GM23248 (cell line): ENCODE measurements around the gene RNASET2. TPM values are rescaled to one million over a fixed set of nuclear protein-coding genes. Genes with fewer than 3 reads are reported as not detected.

Experiments used
- DNase-seq: peaks from one replicate; pipeline ENCODE4 v3.0.0-alpha.2; 2015
- H2AFZ ChIP-seq: fragments of 200-600 bp; sonication (generic); 2 replicates; pipeline ENCODE4 v1.6.1; 2016; ENCODE audit warnings: antibody characterized with exemption
- H3F3A ChIP-seq: fragments of 200-600 bp; sonication (generic); 2 replicates; pipeline ENCODE4 v1.6.1; 2016; ENCODE audit warnings: mild to moderate bottlenecking, antibody characterized with exemption, mixed run types; ENCODE audit not compliant: insufficient read depth
- H3K27ac ChIP-seq: fragments of 200-600 bp; sonication (generic); 2 replicates; pipeline ENCODE4 v1.5.1; 2016; ENCODE audit warnings: mild to moderate bottlenecking
- H3K27me3 ChIP-seq: fragments of 200-600 bp; sonication (generic); replicated peaks from 2 replicates; pipeline ENCODE4 v1.6.1; 2016; ENCODE audit warnings: mild to moderate bottlenecking; ENCODE audit not compliant: insufficient read depth
- H3K36me3 ChIP-seq: fragments of 200-600 bp; sonication (generic); 2 replicates; pipeline ENCODE4 v1.6.1; 2016; ENCODE audit warnings: low read depth, mild to moderate bottlenecking
- H3K4me1 ChIP-seq: fragments of 200-600 bp; sonication (generic); 2 replicates; pipeline ENCODE4 v1.6.1; 2016; ENCODE audit warnings: mild to moderate bottlenecking; ENCODE audit not compliant: insufficient read depth
- H3K4me2 ChIP-seq: fragments of 200-600 bp; sonication (generic); one replicate; pipeline ENCODE4 v1.6.1; 2016; ENCODE audit warnings: mild to moderate bottlenecking; ENCODE audit not compliant: unreplicated experiment
- H3K4me3 ChIP-seq: fragments of 200-600 bp; sonication (generic); 2 replicates; pipeline ENCODE4 v1.5.1; 2016; ENCODE audit warnings: mild to moderate bottlenecking
- H3K79me2 ChIP-seq: fragments of 200-600 bp; sonication (generic); 2 replicates; pipeline ENCODE4 v1.6.1; 2016; ENCODE audit warnings: mild to moderate bottlenecking; ENCODE audit not compliant: insufficient read depth
- H3K9ac ChIP-seq: fragments of 200-600 bp; sonication (generic); 2 replicates; pipeline ENCODE4 v1.6.1; 2016; ENCODE audit warnings: mild to moderate bottlenecking
- H3K9me2 ChIP-seq: fragments of 200-600 bp; sonication (generic); 2 replicates; pipeline ENCODE4 v1.6.1; 2016; ENCODE audit warnings: mixed run types, mild to moderate bottlenecking, moderate library complexity; ENCODE audit not compliant: insufficient read depth
- H3K9me3 ChIP-seq: fragments of 200-600 bp; sonication (generic); one replicate; pipeline ENCODE4 v1.6.1; 2017; ENCODE audit warnings: low read depth
- H4K20me1 ChIP-seq: fragments of 200-600 bp; sonication (generic); 2 replicates; pipeline ENCODE4 v1.6.0; 2016; ENCODE audit not compliant: insufficient read depth
- EZH2 ChIP-seq: fragments of 200-600 bp; sonication (generic); IDR thresholded peaks from 2 replicates; pipeline ENCODE4 v1.6.1; 2018; ENCODE audit warnings: antibody characterized with exemption, mild to moderate bottlenecking; ENCODE audit not compliant: insufficient read depth, poor library complexity, severe bottlenecking
- EZH2phosphoT487 ChIP-seq: fragments of 200-600 bp; sonication (generic); IDR thresholded peaks from 2 replicates; pipeline ENCODE4 v1.6.1; 2018; ENCODE audit warnings: antibody characterized with exemption, moderate library complexity, mild to moderate bottlenecking, low read depth; ENCODE audit not compliant: insufficient read depth
- WGBS, 2 experiments: methylation state at CpG; one replicate each; pipeline ENCODE4 v1.1.6; 2015 to 2017; ENCODE audit warnings: low lambda C conversion rate in 2 of 2, low coverage in 1 of 2; ENCODE audit errors: missing lambda C conversion rate in 2 of 2; 5-methylcytosine and 5-hydroxymethylcytosine counted together
- in situ Hi-C: fragments of 300-500 bp; cut with MboI; formaldehyde crosslinking; loops from 2 replicates; pipeline ENCODE4 v1.15.0; 2020
- polyA plus RNA-seq: library from polyadenylated mRNA; unstranded; fragments of >200 nt; fragmentation: Nextera tagmentation; extraction: Ambion mirVana; gene quantifications from 2 replicates; pipeline ENCODE4 v1.2.1, GENCODE V29; 2016
- total RNA-seq: library from RNA; depleted of rRNA; stranded (reverse); fragments of >200 nt; shearing (Covaris generic); gene quantifications from 2 replicates; pipeline ENCODE4 v1.2.3, GENCODE V29; 2014

Gene RNASET2
- total and polyA plus RNA-seq, 2 experiments from 2014 or later, result 26.8 to 34.4 TPM

DNA sequence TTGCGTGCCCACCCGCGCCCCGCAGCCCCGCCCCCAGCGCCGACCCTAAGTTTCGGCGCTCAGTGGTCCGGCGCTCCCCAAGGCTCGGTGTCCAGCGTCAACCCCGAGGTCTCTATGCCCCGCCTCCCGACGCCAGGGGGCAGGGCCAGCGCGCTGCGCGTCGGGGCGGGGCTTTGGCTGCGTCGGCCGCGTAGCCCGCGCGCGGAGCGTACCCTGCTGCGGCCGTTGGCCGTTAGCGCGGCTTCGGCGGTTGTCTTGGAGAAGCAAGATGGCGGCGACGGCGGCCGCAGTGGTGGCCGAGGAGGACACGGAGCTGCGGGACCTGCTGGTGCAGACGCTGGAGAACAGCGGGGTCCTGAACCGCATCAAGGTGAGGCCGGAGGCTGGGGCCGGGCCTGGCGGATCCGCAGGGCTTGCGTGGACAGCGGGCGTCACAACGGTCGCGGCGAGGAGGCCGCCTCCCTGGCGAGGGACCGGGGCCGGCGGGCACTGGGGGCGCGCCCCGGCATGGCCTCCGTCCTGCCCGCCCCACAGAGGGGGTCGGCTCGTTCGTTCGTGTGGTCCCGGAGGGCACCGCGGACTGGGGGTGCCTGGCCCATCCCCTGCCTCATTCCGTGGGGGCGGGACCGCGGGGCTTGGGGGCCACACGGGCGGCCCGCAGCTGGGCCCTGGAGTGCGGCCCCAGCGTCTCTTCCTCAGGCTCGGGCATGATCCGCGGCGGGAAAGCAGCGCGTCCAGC is 43.0 kb upstream of the RNASET2 start, which contains the start of gene CEP43:
Gene CEP43 (plus strand): TSS at position 253 of the 739 bp plus-strand sequence. CDS start 16 bp downstream, at position 269.
- 1 to 2% methylated on average over 43 to 89 of the region's 93 CpGs for WGBS, 2 experiments
- H3K4me3 ChIP-seq, result peak within 1 kb of the TSS; percentile 89
- peak within 1 kb of the TSS; percentile 95 for H3K4me2 ChIP-seq
- H3K27me3 ChIP-seq, result no peaks in the 10 kb centered on the region
- H3K4me1 ChIP-seq, result peaks cover 8% of the 10 kb centered on the region; the same call in 1 of the 2 replicates
- H3K9me2 ChIP-seq, result no peaks in the 10 kb centered on the region
- no peaks in the 10 kb centered on the region for H4K20me1 ChIP-seq
- H2AFZ ChIP-seq, result peak within 1 kb of the TSS; percentile 86
- peak within 1 kb of the TSS; percentile 82 for H3K9ac ChIP-seq
- H3K79me2 ChIP-seq, result peaks cover 75% of the 10 kb centered on the region
- 0 out of 2 replicates have a peak, but pooled peaks cover 5% of the 10 kb centered on the region for H3K36me3 ChIP-seq
- H3K9me3 ChIP-seq, result no peaks in the 10 kb centered on the region
- DNase-seq, result peak; percentile 99
- in situ Hi-C loops, result no loop called here
- peak within 1 kb of the TSS; percentile 73 for H3K27ac ChIP-seq
- peaks cover 7% of the 10 kb centered on the region for H3F3A ChIP-seq
- TF ChIP-seq EZH2phosphoT487, result no peak
- no peak for TF ChIP-seq EZH2

- Histone ChIP-seq H3K9ac (peak overlapping the region; percentile 82), H3K79me2 (peaks cover 73% of the 10 kb centered on the region), H3K4me3 (peak overlapping the region; percentile 89), H2AFZ (peak overlapping the region; percentile 81), H4K20me1 (no peaks in the 10 kb centered on the region), H3K27me3 (no peaks in the 10 kb centered on the region), H3K36me3 (0 out of 2 replicates have a peak, but pooled peaks cover 5% of the 10 kb centered on the region), H3F3A (peaks cover 7% of the 10 kb centered on the region), H3K9me3 (no peaks in the 10 kb centered on the region), H3K4me2 (peak overlapping the region; percentile 79), H3K4me1 (peaks cover 8% of the 10 kb centered on the region; the same call in 1 of the 2 replicates), H3K9me2 (no peaks in the 10 kb centered on the region), H3K27ac (peak overlapping the region; percentile 73)
- in situ Hi-C loops, result no loop called here
- WGBS, 2 experiments, result 0 to 2% methylated on average over 43 to 78 of the region's 96 CpGs
- DNase-seq, result peak; percentile 63
- no peak for TF ChIP-seq EZH2phosphoT487
- TF ChIP-seq EZH2, result no peak
Measured at GRCh38 chr6:166998256-166999144, 42.1 kb upstream of the RNASET2 start.

- DNase-seq, result peak; percentile 92
- in situ Hi-C loops, result no loop called here
- Histone ChIP-seq H3K9ac (peak overlapping the region; percentile 82), H3K27me3 (no peaks in the 10 kb centered on the region), H3F3A (peaks cover 7% of the 10 kb centered on the region), H3K36me3 (no peaks in the 10 kb centered on the region), H3K9me3 (no peaks in the 10 kb centered on the region), H4K20me1 (no peaks in the 10 kb centered on the region), H2AFZ (peak overlapping the region; percentile 81), H3K4me3 (peak overlapping the region; percentile 89), H3K4me1 (peaks cover 8% of the 10 kb centered on the region; the same call in 1 of the 2 replicates), H3K9me2 (no peaks in the 10 kb centered on the region), H3K4me2 (peak overlapping the region; percentile 40), H3K27ac (peak overlapping the region; percentile 73), H3K79me2 (peaks cover 72% of the 10 kb centered on the region)
- TF ChIP-seq EZH2phosphoT487, result no peak
- TF ChIP-seq EZH2, result no peak
- WGBS, 2 experiments, result 4 to 13% methylated on average over 15 to 38 of the region's 38 CpGs
Measured at GRCh38 chr6:166997768-166998255, 41.5 kb upstream of the RNASET2 start.

DNA sequence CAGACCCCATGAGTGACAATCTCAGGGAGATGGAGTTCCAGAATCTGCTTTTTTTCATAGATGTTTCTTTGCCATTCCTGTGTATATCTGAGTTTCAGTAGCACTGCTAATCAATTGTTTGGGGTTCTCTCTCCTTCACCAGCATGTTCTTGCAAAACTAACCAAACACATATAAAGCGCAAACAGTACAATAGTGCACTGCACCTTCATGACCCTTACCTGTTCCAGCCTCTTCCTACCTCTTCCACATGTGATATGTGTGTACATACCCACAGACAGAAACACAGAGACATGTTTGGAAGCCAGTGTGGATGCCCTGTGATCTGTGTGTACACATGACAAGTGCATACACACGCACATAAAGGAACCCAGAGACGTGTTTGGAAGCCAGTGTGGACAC is 41.0 kb upstream of the RNASET2 start:
- H3K36me3 ChIP-seq, result no peaks in the 10 kb centered on the region
- peaks cover 70% of the 10 kb centered on the region for H3K79me2 ChIP-seq
- H3K4me3 ChIP-seq, result peak overlapping the region; percentile 89
- H4K20me1 ChIP-seq, result no peaks in the 10 kb centered on the region
- H3K27me3 ChIP-seq, result no peaks in the 10 kb centered on the region
- peak overlapping the region; percentile 82 for H3K9ac ChIP-seq
- peak overlapping the region; percentile 40 for H3K4me2 ChIP-seq
- peaks cover 8% of the 10 kb centered on the region; the same call in 1 of the 2 replicates for H3K4me1 ChIP-seq
- H3K9me3 ChIP-seq, result no peaks in the 10 kb centered on the region
- DNase-seq, result no peak
- peak overlapping the region; percentile 73 for H3K27ac ChIP-seq
- in situ Hi-C loops, result no loop called here
- TF ChIP-seq EZH2phosphoT487 (no peak), EZH2 (no peak)
- 68 to 77% methylated on average over 3 of the region's 3 CpGs for WGBS, 2 experiments
- H3F3A ChIP-seq, result peaks cover 7% of the 10 kb centered on the region
- H3K9me2 ChIP-seq, result no peaks in the 10 kb centered on the region
- H2AFZ ChIP-seq, result peak overlapping the region; percentile 81
